Frontal cortex (tissue), 4 donors: ENCODE measurements around the gene PDE4D. TPM values are rescaled to one million over a fixed set of nuclear protein-coding genes. Genes with fewer than 3 reads are reported as not detected.

Source experiments
- DNase-seq, 2 donors: peaks; one replicate each; pipeline ENCODE4 v3.0.0; 2012; ENCODE audit warnings: low spot score in 2 of 2
- FAIRE-seq: peaks from 2 replicates; lab custom pipeline; 2012; peaks lifted over from hg19 to GRCh38; lab: Jason Lieb, UNC
- total RNA-seq: library from RNA; depleted of rRNA; stranded (reverse); fragments of >200 nt; gene quantifications from one replicate; pipeline ENCODE4 v1.2.3, GENCODE V29; 2014
- donor health status: control.
- donor health status: control.
- donor health status: control.

Gene PDE4D
- total RNA-seq, 1 donor from 2014 or later, result 210 TPM

DNA sequence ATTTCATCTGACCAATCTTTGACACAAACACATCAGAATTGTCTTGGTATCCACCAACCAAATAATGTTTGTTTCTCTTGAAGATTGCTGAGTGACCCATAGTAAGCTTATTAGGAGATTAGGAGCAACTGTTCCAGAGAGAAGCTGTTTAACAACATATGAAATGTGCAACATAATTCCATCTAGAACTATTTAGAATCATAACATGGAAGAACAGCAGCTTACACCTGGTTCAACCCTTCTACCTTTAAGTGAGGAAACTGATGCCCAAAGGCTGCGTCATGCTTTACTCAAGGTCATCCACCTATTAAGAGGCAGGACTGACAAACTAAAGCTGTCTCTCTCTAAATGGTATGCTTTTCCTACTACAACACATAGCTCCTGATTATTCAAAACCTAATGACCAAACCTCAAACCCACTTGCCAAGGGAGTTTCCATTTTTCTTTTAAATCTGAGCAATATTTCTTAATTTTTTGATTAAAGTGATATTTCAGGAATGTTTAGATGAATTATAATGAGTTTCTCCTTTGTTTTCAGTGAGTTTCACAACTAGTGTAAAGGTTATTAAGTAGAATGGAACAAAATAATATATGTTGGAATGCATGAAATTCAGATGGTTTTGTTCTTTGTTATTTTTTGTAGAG, 764.8 kb downstream of the PDE4D start:
- FAIRE-seq (no peak), DNase-seq (no peak)

GRCh38 chr5:59126708-59127573, 766.6 kb downstream of the PDE4D start:
- FAIRE-seq, result no peak
- no peak for DNase-seq

- FAIRE-seq (no peak), DNase-seq (no peak)
Observed at GRCh38 chr5:59126016-59126707, 767.4 kb downstream of the PDE4D start.

DNA sequence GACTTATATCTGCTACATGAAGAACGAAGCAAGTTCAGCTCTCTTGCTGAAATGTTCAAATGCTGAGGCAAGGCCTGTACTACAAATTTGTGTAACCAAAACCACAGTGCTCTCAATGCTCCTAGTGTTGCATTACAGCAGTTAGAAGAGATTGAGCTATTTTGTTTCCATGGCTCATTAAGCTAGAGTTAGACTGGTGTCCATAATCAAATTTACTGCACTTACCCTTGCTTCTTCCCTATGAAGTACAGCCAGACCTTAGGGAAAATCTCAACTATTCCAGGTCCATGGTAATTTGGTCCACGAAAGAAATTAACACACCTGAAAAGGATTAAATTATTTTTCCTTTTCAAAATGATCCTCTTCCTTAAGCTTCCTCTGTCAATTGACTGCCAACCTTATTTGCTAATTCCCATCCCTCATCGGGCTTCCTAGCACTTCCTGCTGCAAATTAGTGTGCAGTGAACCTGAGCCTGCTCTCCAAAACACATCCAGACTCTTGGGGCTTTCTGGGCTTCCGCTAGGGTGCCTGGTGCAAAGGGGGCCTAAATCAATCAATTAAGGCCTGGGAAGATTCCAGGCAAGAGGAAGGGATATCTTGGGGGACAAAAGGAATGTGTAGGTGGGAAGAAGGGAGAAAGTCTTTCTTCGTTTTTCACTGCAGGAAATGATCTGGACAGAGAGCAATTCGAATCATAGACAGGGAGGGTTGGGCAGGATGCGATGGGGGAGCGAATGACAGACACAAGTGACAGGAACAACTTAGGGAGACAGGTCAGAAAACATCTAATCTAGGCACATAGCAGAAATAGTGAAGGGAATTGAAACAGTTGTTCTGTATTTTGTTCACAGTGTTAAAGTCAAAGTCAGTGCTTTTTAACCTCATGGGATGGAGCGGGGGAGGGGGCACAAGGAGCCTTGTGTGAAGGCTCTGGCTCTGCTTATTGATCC, 768.2 kb downstream of the PDE4D start:
- DNase-seq, result no peak
- no peak for FAIRE-seq

DNA sequence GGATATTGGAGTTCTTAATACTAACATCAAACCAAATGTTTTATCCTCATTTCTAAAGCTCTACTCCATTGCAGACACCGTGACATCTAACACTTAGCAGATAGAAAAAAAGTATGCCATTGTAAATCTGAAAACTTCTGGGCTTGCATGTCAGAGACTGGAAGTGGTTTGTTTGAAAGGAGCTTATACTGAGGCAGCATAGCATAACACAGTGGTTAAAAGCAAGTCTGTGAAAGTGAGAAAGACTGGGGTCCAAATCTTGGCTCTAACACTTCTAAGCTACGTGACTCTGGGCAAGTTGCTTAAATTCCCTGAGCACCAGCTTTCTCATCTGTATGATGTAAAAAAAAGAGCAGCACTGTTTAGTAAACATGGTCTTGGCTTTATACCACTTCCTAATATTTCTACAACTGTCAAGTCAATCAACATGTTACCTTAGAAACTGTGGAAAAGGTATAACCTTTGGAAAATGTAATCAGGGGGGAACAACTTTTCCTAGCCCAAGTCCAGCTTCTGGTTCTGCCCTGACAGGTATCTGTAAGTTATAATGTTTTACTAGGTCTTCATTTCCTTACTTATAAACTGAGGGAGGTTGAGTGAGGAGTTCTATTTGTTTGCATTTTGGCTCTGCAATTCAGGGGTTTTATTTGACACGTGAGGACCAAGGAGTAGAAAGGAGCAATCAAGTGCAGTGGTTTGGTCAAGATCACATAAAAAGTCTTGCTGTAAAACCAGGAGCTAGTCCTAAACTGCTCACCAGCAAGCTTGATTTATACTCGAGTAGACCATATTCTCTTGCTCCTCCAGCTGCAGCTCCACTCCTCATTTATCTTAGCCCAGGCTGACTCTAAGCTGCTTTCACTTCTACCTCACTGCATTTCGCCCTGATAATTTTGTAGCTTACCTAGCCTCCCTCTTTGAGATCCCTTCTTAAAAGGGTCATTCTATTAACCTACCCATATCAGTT, 769.6 kb downstream of the PDE4D start:
- no peak for FAIRE-seq
- DNase-seq, result no peak

- no peak for FAIRE-seq
- no peak for DNase-seq
Observed at GRCh38 chr5:59119480-59119879, 774.0 kb downstream of the PDE4D start.

DNA sequence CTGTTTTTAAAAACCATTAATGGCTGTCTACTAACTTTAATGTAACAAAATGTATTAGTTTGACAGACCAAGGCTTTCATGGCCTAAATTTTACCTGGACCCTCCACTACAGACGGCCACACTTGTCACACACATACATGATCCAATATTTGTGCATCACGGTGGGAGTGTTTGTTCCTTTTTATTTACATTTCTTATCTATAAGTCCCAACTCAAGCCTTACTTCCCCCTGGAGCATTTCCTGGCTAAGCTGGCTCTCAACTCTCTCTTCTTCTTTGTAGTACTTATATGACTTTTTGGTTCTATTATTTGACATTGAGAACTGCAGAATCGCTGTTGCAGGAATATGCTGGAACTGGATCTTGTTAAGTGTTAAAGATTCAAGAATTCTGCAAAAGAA, 776.2 kb downstream of the PDE4D start:
- DNase-seq (no peak), FAIRE-seq (no peak)

DNA sequence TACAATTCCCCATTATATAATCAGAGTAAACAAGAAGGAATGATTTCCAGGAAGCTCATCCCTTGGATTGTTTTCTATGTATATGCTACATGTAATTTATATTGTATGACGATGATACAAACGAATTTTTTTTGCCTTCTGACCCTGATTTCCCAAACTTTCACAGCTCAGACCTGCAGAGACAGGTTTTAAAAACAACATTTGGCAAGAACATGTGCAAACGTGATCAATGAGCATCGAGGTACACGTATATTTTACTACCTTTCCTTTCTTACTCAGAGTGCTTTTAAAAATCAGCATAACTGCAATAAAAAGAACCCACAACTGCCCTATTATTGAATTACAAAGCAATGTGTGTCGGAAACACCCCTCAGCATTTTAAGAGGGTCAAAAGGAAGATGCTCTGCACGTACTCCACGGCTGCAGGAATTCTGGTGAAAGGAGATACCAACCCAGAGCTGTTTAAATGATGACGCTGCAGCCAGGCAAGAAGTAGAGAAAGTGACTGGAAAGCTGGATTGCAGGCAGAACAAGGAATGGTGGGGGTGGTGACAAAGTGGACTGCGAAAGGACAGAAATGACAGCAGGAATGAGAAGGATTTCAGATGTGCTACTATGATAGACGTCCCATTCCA, 777.2 kb downstream of the PDE4D start:
- FAIRE-seq (no peak), DNase-seq (no peak)

- FAIRE-seq (no peak), DNase-seq (no peak)
Observed at GRCh38 chr5:59115345-59115744, 778.2 kb downstream of the PDE4D start.

GRCh38 chr5:59109383-59109782, 784.1 kb downstream of the PDE4D start:
- no peak for FAIRE-seq
- no peak for DNase-seq

GRCh38 chr5:59107692-59108091, 785.8 kb downstream of the PDE4D start:
- DNase-seq (no peak), FAIRE-seq (no peak)

DNA sequence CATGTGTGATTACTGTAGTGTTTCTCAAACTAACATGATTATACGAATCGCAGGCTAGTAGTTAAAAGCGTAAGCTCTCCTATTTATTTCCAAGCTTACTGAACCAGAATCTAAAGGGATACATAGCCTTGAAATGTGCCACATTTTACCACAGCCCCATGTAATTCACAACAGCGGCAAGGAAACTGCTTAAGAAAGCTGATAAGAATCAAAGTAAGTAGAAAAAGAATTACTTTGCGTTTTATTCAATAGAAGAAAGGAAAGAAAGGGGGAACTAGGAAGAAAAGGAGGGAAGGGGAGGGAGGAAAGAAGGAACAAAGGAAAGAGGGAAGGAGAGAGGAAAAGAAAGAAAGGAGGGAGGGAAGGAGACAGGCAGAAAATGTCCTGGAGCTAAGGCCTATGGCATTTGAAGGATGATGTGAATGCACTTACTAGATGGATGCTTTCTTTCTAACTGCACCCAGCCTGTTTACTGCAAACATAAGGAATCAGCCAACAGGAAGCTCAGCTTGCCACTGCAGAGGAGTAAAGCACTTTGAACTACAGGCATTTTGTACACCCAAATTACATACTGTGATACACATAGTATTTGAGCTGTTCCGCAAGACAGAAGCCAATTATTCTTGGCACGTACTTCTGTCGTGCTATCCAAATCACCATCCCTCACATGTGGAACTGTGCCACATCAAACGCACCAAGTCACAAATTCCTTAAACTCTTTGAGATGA, 789.0 kb downstream of the PDE4D start:
- no peak for DNase-seq
- FAIRE-seq, result no peak

- FAIRE-seq, result no peak
- DNase-seq, result no peak
Observed at GRCh38 chr5:59103303-59103702, 790.2 kb downstream of the PDE4D start.

GRCh38 chr5:59102437-59102836, 791.1 kb downstream of the PDE4D start:
- FAIRE-seq, result no peak
- DNase-seq, result no peak

DNA sequence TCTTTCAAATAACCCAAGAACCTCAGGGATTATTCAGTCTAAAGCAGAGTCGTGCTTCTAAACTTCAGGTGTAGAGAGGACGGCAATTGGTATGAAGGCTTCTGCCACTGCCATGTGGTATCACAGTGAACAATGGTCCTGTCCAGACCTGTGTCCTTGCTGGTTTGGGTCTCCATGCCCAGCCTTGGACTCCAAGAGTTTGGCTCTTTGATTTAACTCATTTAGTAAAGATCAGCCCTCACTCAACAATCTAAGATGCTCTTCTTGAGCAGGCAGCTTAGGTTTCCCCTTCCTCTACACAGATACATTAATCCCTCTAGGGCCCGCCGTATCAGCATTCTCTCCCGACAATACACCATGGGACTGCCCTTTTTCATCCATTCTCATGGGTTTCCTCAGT, 792.7 kb downstream of the PDE4D start:
- no peak for FAIRE-seq

DNA sequence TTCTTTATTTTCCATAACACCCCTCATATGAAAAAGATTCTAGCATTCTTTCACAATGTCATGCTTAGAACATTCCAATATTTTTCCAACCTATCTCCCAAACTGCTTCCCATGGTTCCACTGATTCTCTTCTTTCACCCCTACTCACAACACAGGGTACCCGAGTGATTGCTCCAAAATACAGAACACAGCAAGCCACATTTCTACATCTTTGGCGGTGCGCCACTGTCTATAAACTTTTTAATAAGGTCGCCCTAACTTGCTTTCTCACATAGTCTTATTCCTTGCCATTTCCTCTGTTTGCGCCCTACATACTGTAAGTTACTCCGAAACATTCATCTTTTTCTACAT, 793.6 kb downstream of the PDE4D start:
- FAIRE-seq (no peak), DNase-seq (no peak)

More for the DNA sequence above, 792.7 kb downstream of the PDE4D start:
- no peak for DNase-seq

DNA sequence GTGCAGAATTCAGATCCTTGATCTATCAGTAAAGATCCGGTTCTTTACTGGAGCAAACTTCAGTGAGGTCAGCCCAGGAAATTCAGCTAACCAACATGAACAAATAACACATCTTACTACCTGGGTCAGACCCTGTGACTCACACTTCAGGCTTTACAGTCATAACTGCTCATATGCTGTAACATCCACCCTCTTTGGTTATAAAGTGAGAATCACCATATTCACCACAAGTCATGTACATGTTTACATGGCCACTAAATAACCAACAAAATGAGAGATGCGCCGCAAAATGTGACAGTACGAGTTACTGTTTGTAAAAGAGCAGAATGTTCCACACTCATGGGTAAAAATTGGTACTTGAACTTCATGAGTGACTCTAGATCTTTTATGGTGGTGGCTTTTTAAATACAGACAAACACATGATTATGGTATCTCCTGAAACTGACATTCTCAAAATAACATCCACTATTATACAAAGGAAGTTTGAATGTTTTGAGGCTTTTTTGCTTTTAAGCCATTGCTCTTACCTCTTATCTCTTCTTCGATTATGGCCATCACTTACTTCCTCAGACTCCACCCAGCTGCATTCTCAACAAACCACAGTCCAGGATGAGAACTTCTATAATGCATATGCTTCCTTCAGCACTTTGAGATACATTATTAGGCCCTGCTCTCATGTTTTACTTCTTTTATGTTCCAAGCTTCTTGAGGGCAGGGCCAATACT, 794.1 kb downstream of the PDE4D start:
- FAIRE-seq (no peak), DNase-seq (no peak)
